Omental fat pad (tissue), 4 donors: ENCODE results near the gene VANGL1. TPM values are rescaled to one million over a fixed set of nuclear protein-coding genes. Genes with fewer than 3 reads are reported as not detected.

Experiments
- ATAC-seq: fragments of 150-250 bp; one replicate; pipeline ENCODE4 v1.9.1; 2016; ENCODE audit warnings: mild to moderate bottlenecking, moderate library complexity; ENCODE audit not compliant: low FRiP score
- DNase-seq: peaks from one replicate; pipeline ENCODE4 v3.0.0-alpha.2; 2019; ENCODE audit warnings: low spot score
- total RNA-seq, 4 donors: library from RNA; depleted of rRNA; stranded (reverse); fragments of >200 nt; gene quantifications; one replicate each; pipeline ENCODE4 v1.1.0, GENCODE V29; 2016
- TF ChIP-seq, protein P1 (sequence below), 3 donors: fragments of 450-650 bp; IDR thresholded peaks; one replicate each; pipeline ENCODE4 v1.5.1; 2016 to 2017; ENCODE audit warnings: antibody characterized with exemption in 3 of 3, mild to moderate bottlenecking in 3 of 3, moderate library complexity in 2 of 3

VANGL1 gene
- total RNA-seq, 4 donors from 2014 or later: 4.9 to 9.6 (median 6.5) TPM

DNA sequence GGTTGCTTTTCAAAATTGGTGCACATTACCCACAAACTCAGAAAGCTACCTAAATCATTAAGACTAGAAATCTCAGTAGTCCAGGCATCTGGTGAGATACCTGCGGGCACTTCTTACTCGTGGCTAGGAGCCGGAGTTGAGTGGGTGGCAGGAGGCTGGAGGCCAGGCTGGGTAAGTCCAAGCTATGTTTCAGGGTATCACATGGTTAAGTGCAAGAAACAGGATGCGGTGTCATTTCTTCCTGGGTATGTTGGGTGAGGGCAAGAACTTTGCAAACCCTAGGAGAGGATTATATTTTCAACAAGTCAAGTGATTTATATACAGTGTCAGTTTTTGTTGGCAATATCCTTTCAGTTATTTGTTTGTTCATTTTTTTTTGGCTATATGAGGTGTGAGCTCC, 41.0 kb downstream of the VANGL1 start:
- ATAC-seq: no peak
- TF ChIP-seq, protein P1, sequence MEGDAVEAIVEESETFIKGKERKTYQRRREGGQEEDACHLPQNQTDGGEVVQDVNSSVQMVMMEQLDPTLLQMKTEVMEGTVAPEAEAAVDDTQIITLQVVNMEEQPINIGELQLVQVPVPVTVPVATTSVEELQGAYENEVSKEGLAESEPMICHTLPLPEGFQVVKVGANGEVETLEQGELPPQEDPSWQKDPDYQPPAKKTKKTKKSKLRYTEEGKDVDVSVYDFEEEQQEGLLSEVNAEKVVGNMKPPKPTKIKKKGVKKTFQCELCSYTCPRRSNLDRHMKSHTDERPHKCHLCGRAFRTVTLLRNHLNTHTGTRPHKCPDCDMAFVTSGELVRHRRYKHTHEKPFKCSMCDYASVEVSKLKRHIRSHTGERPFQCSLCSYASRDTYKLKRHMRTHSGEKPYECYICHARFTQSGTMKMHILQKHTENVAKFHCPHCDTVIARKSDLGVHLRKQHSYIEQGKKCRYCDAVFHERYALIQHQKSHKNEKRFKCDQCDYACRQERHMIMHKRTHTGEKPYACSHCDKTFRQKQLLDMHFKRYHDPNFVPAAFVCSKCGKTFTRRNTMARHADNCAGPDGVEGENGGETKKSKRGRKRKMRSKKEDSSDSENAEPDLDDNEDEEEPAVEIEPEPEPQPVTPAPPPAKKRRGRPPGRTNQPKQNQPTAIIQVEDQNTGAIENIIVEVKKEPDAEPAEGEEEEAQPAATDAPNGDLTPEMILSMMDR (IDR thresholded peaks at IDR 0.05): no peak
- no peak for DNase-seq

DNA sequence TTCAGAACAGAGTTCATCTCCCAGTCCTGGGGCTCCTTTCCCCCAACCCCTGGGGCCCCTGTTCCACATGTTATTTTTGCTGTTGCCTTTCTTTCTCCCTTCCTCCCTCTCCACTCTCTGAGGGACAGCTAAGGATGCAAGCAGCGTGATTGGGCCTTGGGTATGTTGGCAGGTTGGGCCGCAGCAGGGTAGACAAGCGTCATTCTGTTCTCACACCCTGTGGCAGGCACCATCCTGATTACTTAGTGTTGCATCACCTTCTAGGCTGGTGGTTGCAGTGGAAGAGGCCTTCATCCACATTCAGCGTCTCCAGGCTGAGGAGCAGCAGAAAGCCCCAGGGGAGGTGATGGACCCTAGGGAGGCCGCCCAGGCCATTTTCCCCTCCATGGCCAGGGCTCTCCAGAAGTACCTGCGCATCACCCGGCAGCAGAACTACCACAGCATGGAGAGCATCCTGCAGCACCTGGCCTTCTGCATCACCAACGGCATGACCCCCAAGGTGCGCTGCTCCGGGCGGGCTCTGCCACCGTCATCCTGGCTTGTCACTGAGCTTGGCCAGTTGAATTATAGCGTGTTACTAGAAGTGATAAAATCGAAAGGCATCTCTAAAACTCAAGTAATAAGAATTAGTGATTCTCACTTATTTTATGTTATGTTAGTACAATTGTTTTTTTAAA, 43.4 kb downstream of the VANGL1 start:
- ATAC-seq (no peak), DNase-seq (no peak)
- TF ChIP-seq, protein P1 (IDR thresholded peaks at IDR 0.05): no peak

DNA sequence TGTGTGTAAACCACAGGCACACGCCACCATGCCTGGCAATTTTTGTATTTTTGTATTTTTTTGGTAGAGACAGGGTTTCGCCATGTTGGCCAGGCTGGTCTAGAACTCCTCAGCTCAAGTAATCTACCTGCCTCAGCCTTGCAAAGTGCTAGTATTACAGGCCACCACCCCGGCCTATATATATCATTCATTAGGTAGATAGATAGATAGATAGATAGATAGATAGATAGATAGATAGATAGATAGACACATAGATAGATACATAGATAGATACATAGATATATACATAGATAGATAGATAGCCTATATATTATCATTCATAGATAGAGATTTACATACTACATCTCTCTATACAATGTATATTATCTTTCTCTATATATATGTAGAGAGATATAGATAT, 46.0 kb downstream of the VANGL1 start:
- DNase-seq (no peak), ATAC-seq (no peak)
- TF ChIP-seq, protein P1 (IDR thresholded peaks at IDR 0.05): no peak

DNA sequence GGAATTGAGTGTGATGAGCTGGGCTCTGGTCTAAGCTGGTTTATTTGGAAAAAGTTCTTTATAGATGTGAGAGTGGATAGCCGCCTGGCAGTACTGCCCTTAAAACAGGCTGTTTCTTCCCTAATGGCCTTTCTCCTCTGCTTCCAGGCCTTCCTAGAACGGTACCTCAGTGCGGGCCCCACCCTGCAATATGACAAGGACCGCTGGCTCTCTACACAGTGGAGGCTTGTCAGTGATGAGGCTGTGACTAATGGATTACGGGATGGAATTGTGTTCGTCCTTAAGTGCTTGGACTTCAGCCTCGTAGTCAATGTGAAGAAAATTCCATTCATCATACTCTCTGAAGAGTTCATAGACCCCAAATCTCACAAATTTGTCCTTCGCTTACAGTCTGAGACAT, 49.2 kb downstream of the VANGL1 start:
- TF ChIP-seq, protein P1 (IDR thresholded peaks at IDR 0.05): no peak

DNA sequence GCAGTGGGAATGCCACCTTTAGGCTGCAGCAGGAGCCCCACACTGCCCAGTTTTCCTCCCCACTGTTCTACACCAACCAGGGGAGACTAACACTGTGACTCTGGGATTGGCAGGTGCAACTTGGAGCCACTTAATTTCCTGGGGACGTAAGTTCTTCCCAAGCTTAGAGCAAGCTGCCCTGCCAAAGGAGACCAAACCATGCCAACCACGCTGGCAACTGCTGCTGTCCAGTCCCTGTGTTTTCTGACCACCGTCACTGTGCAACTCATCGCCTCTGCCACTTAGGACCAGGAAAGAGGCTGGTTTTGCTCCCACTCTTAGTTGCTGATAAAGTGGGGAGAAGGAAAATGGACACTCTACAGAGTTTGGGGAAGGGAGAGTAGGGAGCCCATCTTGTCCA, 50.5 kb downstream of the VANGL1 start:
- no peak for DNase-seq
- no peak for ATAC-seq
- TF ChIP-seq, protein P1 (IDR thresholded peaks at IDR 0.05): no peak

More for the DNA sequence above, 49.2 kb downstream of the VANGL1 start:
- ATAC-seq (no peak), DNase-seq (no peak)

DNA sequence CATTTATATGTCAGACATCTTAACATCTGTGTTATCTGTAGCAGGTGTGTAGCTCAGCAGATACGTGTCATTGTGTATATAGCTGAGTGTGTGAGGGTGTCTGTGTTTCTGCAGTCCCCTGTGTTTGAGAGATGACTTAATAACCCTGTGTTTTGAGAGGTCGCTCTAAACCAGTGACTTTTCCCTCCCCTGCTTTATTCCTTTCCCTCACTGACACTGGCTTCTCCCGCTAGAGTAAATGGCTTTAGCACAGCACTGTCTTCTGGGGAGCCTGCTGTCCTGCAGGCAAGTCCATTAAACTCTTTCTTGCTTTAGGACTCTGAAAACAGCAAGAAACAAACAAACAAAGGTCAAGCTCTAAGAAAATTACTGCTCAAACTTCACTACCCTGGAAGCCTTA, 53.0 kb downstream of the VANGL1 start:
- DNase-seq (no peak), ATAC-seq (no peak)
- TF ChIP-seq, protein P1 (IDR thresholded peaks at IDR 0.05): no peak

DNA sequence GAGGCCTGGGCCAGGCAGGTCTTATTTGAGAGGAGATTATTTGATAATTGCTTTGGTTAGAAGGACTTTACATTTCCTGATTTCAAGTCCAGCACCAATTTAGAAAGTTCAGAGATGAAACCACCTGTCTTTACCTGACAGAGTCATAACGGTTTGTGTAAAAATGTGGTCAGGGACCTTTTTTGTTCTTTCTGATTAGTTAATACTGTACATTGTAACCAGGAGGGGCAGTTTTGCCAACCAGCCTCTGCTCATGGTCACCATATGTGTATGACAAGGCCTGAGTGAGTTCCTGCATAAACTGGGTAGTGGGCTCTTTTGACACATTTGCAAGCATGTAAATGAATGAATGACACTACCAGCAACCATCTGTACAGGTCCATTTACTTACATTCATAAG, 55.8 kb downstream of the VANGL1 start:
- TF ChIP-seq, protein P1 (IDR thresholded peaks at IDR 0.05): no peak
- ATAC-seq: no peak
- DNase-seq: no peak
